ENCODE results near the gene SYNDIG1. TPM values are rescaled to one million over a fixed set of nuclear protein-coding genes. Genes with fewer than 3 reads are reported as not detected.

The SYNDIG1 gene
- not detected in 2 replicates for polyA plus RNA-seq (2012; rRNA removed)
- 0.01 TPM in 1 of 2 replicates, not detected in the other for polyA plus RNA-seq (2012; cell fraction: cytosol; rRNA removed)
- polyA plus RNA-seq (2012; cell fraction: nucleus; rRNA removed): 0.02 TPM in 1 of 2 replicates, not detected in the other

DNA sequence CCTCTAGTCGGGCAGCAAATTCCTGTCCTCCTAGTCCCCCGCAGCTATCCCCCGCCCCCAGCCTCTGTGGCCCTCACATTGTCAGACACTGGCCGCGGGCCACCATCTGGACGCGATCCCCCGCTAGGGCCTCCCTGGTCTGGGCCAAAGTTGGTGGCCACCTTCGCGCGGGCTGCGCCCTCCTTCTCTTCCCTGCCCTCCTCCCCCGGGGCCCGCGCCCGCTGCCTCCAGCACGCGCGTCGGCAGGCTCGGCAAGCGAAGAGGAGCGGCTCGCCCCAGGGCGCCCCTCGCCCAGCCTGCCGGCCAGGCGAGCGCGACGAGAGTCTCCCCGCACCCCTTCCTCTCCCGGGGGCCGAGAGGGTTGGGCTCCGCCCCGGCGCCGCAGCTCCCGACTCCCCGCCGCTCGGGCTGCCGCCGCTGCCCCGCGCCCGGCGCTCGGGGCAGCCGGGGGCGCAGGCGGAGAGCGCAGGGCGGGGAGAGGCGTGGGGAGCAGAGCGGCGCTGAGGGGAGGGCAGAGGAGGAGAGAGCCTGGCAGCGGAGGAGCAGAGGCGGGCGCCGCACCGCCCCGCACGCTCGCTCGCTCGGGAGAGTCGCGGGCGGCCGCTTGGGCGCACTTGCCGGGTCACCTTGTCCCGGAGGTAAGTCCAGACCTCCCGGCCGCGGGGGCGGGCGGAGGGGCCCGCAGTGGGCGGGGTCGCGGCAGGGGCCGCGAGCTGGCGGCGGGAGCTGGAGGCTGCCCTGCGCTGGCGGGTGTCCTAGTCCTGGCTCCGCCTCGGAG lies at the start of gene SYNDIG1:
Gene SYNDIG1, plus strand, starts transcription at position 514 of the 778 bp plus-strand sequence. CDS start 73,469 bp downstream, outside the sequence.
- peak; percentile 39 for DNase-seq
- no peaks in the 10 kb centered on the region for H3K79me2 ChIP-seq (ENCODE audit: insufficient read depth)

More for the DNA sequence above, at the start of gene SYNDIG1:
- Histone ChIP-seq H3K4me1 (ENCODE audit: control insufficient read depth in 1 of 2, insufficient read depth in 2 of 2, low read depth in 1 of 2, low read length in 1 of 2) (no peaks in the 10 kb centered on the region), H3K9ac (no peak within 1 kb of the TSS), H3K27ac (ENCODE audit: low read depth in 2 of 2, low read length in 1 of 2) (no peak within 1 kb of the TSS), H3K4me3 (ENCODE audit: low read depth in 2 of 2, low read length in 1 of 2) (no peak within 1 kb of the TSS), H3K9me3 (no peaks in the 10 kb centered on the region), H3K9me2 (no peaks in the 10 kb centered on the region), H3K4me2 (peak within 1 kb of the TSS; percentile 29; the same call in 1 of the 2 replicates), H4K20me1 (ENCODE audit: insufficient read depth) (no peaks in the 10 kb centered on the region), H3K36me3 (replicated peaks in 1 of 2; ENCODE audit: control insufficient read depth in 1 of 2, insufficient read depth in 2 of 2, low read length in 1 of 2) (no peaks in the 10 kb centered on the region), H3K27me3 (ENCODE audit: insufficient read depth) (peaks cover 35% of the 10 kb centered on the region), H3F3A (replicated peaks; ENCODE audit: insufficient read depth) (no peaks in the 10 kb centered on the region), H2AFZ (ENCODE audit: low read depth) (no peak within 1 kb of the TSS)
- ChIA-PET POLR2A (no interaction called here), CTCF (no interaction called here)
- no peak for TF ChIP-seq RAD21 (IDR thresholded peaks at IDR 0.05; ENCODE audit: low read length)
- TF ChIP-seq, protein P1, sequence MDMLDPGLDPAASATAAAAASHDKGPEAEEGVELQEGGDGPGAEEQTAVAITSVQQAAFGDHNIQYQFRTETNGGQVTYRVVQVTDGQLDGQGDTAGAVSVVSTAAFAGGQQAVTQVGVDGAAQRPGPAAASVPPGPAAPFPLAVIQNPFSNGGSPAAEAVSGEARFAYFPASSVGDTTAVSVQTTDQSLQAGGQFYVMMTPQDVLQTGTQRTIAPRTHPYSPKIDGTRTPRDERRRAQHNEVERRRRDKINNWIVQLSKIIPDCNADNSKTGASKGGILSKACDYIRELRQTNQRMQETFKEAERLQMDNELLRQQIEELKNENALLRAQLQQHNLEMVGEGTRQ (IDR thresholded peaks at IDR 0.05; ENCODE audit: borderline replicate concordance, low read depth, low read length): no peak
- TF ChIP-seq, protein P2, sequence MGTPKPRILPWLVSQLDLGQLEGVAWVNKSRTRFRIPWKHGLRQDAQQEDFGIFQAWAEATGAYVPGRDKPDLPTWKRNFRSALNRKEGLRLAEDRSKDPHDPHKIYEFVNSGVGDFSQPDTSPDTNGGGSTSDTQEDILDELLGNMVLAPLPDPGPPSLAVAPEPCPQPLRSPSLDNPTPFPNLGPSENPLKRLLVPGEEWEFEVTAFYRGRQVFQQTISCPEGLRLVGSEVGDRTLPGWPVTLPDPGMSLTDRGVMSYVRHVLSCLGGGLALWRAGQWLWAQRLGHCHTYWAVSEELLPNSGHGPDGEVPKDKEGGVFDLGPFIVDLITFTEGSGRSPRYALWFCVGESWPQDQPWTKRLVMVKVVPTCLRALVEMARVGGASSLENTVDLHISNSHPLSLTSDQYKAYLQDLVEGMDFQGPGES (IDR thresholded peaks at IDR 0.05; ENCODE audit: low read depth, low read length): no peak
- TF ChIP-seq YY1 (IDR thresholded peaks at IDR 0.05; ENCODE audit: low read depth): no peak
- no peak for TF ChIP-seq JUND (IDR thresholded peaks at IDR 0.05)
- no peak for TF ChIP-seq EP300 (IDR thresholded peaks at IDR 0.05; ENCODE audit: borderline replicate concordance in 1 of 2, low read depth in 1 of 2, low read length in 1 of 2)
- TF ChIP-seq POLR2AphosphoS5 (IDR thresholded peaks at IDR 0.05; ENCODE audit: low read depth, low read length): no peak
- no peak for TF ChIP-seq EZH2phosphoT487 (IDR thresholded peaks at IDR 0.05; ENCODE audit: borderline replicate concordance, low read depth)
- TF ChIP-seq NFIC (IDR thresholded peaks at IDR 0.05; ENCODE audit: borderline replicate concordance): no peak
- TF ChIP-seq, protein P3, sequence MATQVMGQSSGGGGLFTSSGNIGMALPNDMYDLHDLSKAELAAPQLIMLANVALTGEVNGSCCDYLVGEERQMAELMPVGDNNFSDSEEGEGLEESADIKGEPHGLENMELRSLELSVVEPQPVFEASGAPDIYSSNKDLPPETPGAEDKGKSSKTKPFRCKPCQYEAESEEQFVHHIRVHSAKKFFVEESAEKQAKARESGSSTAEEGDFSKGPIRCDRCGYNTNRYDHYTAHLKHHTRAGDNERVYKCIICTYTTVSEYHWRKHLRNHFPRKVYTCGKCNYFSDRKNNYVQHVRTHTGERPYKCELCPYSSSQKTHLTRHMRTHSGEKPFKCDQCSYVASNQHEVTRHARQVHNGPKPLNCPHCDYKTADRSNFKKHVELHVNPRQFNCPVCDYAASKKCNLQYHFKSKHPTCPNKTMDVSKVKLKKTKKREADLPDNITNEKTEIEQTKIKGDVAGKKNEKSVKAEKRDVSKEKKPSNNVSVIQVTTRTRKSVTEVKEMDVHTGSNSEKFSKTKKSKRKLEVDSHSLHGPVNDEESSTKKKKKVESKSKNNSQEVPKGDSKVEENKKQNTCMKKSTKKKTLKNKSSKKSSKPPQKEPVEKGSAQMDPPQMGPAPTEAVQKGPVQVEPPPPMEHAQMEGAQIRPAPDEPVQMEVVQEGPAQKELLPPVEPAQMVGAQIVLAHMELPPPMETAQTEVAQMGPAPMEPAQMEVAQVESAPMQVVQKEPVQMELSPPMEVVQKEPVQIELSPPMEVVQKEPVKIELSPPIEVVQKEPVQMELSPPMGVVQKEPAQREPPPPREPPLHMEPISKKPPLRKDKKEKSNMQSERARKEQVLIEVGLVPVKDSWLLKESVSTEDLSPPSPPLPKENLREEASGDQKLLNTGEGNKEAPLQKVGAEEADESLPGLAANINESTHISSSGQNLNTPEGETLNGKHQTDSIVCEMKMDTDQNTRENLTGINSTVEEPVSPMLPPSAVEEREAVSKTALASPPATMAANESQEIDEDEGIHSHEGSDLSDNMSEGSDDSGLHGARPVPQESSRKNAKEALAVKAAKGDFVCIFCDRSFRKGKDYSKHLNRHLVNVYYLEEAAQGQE (IDR thresholded peaks at IDR 0.05; ENCODE audit: low read depth, low read length): no peak
- 4% methylated on average over 21 of the region's 91 CpGs for WGBS (ENCODE audit: low lambda C conversion rate)

Data from SK-N-SH (cell line).